Smooth muscle cell (in vitro differentiated cells): ENCODE measurements around the gene NT5DC2. TPM values are rescaled to one million over a fixed set of nuclear protein-coding genes. Genes with fewer than 3 reads are reported as not detected.

Source experiments
- DNase-seq: peaks from one replicate; lab custom pipeline; 2025; ENCODE audit not compliant: unreplicated experiment; lab: John Stamatoyannopoulos, UW
- H2AFZ ChIP-seq: fragments of 200-600 bp; sonication (generic); 2 replicates; pipeline ENCODE4 v1.6.0; 2016; ENCODE audit warnings: antibody characterized with exemption, low read depth, mild to moderate bottlenecking
- H3F3A ChIP-seq: fragments of 200-600 bp; sonication (generic); 2 replicates; pipeline ENCODE4 v1.6.0; 2017; ENCODE audit warnings: antibody characterized with exemption, low read depth
- H3K27ac ChIP-seq: fragments of 200-600 bp; sonication (generic); 2 replicates; pipeline ENCODE4 v1.5.1; 2016; ENCODE audit warnings: low read depth, mild to moderate bottlenecking
- H3K27me3 ChIP-seq: fragments of 200-600 bp; sonication (generic); 2 replicates; pipeline ENCODE4 v1.6.1; 2016; ENCODE audit warnings: low read depth, mild to moderate bottlenecking
- H3K36me3 ChIP-seq: fragments of 200-600 bp; sonication (generic); 2 replicates; pipeline ENCODE4 v1.5.1; 2016; ENCODE audit warnings: low read depth
- H3K4me1 ChIP-seq: fragments of 200-600 bp; sonication (generic); 2 replicates; pipeline ENCODE4 v1.5.1; 2016; ENCODE audit warnings: low read depth
- H3K4me2 ChIP-seq: fragments of 200-600 bp; sonication (generic); 2 replicates; pipeline ENCODE4 v1.6.0; 2016; ENCODE audit warnings: mild to moderate bottlenecking
- H3K4me3 ChIP-seq: fragments of 200-600 bp; sonication (generic); 2 replicates; pipeline ENCODE4 v1.5.1; 2016; ENCODE audit warnings: mild to moderate bottlenecking
- H3K79me2 ChIP-seq: fragments of 200-600 bp; sonication (generic); 2 replicates; pipeline ENCODE4 v1.6.0; 2016; ENCODE audit warnings: low read depth, mild to moderate bottlenecking
- H3K9ac ChIP-seq: fragments of 200-600 bp; sonication (generic); 2 replicates; pipeline ENCODE4 v1.6.0; 2016; ENCODE audit warnings: low read depth
- H3K9me3 ChIP-seq: fragments of 200-600 bp; sonication (generic); replicated peaks from 2 replicates; pipeline ENCODE4 v1.5.1; 2016; ENCODE audit warnings: low read depth
- H4K20me1 ChIP-seq: fragments of 200-600 bp; sonication (generic); 2 replicates; pipeline ENCODE4 v1.6.0; 2016; ENCODE audit warnings: low read depth
- WGBS: methylation state at CpG from one replicate; pipeline ENCODE4 v1.1.7; 2016; ENCODE audit warnings: low lambda C conversion rate; 5-methylcytosine and 5-hydroxymethylcytosine counted together
- polyA plus RNA-seq: library from polyadenylated mRNA; unstranded; fragments of >200 nt; fragmentation: Nextera tagmentation; extraction: Ambion mirVana; gene quantifications from 2 replicates; pipeline ENCODE4 v1.2.1, GENCODE V29; 2016
- total RNA-seq: library from RNA; depleted of rRNA; stranded (reverse); fragments of >200 nt; gene quantifications from 2 replicates; pipeline ENCODE4 v1.2.3, GENCODE V29; 2014
- TF ChIP-seq, protein P1 (sequence below): fragments of 200-600 bp; sonication (generic); IDR thresholded peaks from 2 replicates; pipeline ENCODE4 v1.5.1; 2017; ENCODE audit warnings: borderline replicate concordance, mild to moderate bottlenecking, antibody characterized with exemption; ENCODE audit not compliant: insufficient read depth, poor library complexity, severe bottlenecking

The NT5DC2 gene
- total and polyA plus RNA-seq, 2 experiments from 2014 or later = 156 to 248 TPM

DNA sequence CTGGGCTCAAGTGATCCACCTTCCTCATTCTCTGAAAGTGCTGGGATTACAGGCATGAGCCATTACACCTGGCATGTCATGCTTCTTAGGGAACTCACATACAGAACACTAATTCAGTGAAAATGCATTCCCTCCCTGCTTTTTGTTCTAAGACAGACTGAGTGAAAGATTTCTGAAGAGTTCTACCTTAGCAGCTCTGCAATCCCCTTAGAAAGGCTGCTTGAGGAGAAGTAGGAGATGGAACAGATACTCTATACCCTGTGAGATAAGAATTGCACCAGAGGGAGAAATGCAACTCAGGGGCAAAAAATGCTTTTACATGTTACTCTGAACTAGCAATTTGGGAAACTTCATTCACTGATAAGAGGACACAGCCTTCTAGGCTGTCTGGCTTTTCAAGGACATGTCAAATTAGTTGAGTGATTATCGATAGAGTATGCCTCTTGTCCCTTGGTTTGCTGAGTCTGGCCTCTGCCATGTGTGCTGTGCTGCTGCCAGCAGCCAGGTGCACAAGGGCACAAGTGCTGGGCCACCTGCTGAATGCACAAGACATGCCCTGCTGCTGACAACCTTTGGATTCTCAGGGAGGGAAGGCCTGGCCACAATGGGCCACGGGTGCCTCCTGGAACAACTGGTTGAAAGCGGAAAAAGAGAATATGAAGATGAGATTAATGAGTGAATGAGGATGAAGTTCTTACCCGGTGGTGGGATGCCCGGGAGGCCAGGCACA is 20.5 kb upstream of the NT5DC2 start:
- peaks cover 4% of the 10 kb centered on the region for H3K36me3 ChIP-seq
- no peak overlapping the region for H3K9ac ChIP-seq
- no peaks in the 10 kb centered on the region for H3K27me3 ChIP-seq
- no peaks in the 10 kb centered on the region for H3F3A ChIP-seq
- H3K9me3 ChIP-seq = no peaks in the 10 kb centered on the region
- TF ChIP-seq, protein P1, sequence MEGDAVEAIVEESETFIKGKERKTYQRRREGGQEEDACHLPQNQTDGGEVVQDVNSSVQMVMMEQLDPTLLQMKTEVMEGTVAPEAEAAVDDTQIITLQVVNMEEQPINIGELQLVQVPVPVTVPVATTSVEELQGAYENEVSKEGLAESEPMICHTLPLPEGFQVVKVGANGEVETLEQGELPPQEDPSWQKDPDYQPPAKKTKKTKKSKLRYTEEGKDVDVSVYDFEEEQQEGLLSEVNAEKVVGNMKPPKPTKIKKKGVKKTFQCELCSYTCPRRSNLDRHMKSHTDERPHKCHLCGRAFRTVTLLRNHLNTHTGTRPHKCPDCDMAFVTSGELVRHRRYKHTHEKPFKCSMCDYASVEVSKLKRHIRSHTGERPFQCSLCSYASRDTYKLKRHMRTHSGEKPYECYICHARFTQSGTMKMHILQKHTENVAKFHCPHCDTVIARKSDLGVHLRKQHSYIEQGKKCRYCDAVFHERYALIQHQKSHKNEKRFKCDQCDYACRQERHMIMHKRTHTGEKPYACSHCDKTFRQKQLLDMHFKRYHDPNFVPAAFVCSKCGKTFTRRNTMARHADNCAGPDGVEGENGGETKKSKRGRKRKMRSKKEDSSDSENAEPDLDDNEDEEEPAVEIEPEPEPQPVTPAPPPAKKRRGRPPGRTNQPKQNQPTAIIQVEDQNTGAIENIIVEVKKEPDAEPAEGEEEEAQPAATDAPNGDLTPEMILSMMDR = no peak
- H4K20me1 ChIP-seq = peaks cover 43% of the 10 kb centered on the region
- no peaks in the 10 kb centered on the region for H3K4me1 ChIP-seq
- H2AFZ ChIP-seq = no peak overlapping the region
- DNase-seq = no peak
- H3K79me2 ChIP-seq = no peaks in the 10 kb centered on the region
- 94% methylated on average over 5 of the region's 5 CpGs for WGBS
- no peak overlapping the region for H3K27ac ChIP-seq
- no peak overlapping the region for H3K4me3 ChIP-seq
- H3K4me2 ChIP-seq = no peak overlapping the region

DNA sequence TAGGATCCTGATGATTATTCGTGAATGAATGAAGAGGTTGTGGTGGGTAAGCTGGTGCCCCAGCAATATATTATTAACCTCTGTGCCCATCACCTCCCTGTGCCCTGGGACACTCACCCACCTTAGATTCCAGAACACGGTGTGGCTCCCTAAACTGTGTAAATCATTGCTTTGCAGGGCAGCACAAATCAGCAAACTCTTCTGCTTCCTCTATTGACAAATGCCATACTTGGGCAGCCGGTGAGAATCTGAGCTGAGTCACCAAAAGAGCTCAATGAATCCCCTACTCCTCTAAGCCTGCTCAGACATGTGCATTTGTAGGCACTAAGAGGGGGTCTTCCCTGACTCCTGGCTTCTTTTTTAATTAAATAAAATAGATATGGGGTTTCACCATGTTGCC is 18.4 kb upstream of the NT5DC2 start:
- TF ChIP-seq, protein P1 = no peak
- no peak overlapping the region for H3K4me3 ChIP-seq
- no peaks in the 10 kb centered on the region for H3K9me3 ChIP-seq
- H3K9ac ChIP-seq = no peak overlapping the region
- no peak overlapping the region for H3K27ac ChIP-seq
- no peaks in the 10 kb centered on the region for H3K27me3 ChIP-seq
- H3K36me3 ChIP-seq = peaks cover 19% of the 10 kb centered on the region
- no peaks in the 10 kb centered on the region for H3K4me1 ChIP-seq
- H4K20me1 ChIP-seq = peaks cover 45% of the 10 kb centered on the region
- DNase-seq = no peak
- WGBS = 79% methylated on average over 3 of the region's 3 CpGs
- no peaks in the 10 kb centered on the region for H3F3A ChIP-seq
- H3K4me2 ChIP-seq = no peak overlapping the region
- H2AFZ ChIP-seq = no peak overlapping the region
- H3K79me2 ChIP-seq = peaks cover 3% of the 10 kb centered on the region

GRCh38 chr3:52551118-52551517 is 17.5 kb upstream of the NT5DC2 start:
- TF ChIP-seq, protein P1 = no peak
- H3K9me3 ChIP-seq = no peaks in the 10 kb centered on the region
- H4K20me1 ChIP-seq = peaks cover 43% of the 10 kb centered on the region

DNA sequence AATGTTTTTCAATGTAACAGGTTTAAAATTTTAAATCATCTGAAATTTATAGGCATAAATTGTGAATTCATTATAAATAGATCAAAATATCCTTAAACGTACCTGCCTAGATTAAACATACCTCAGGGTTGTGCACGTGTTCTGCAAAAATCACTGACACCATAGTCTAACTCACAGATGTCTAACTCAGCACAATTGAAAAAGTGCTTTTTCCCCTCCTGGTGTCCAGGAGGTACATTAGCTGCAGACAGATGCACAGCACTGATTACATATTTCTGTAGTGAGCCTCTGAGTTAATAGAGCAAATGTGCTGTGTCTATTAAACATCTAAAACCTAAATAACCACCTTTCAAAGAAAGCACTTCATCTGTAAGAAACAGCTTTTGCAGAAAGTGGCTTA is 13.5 kb upstream of the NT5DC2 start:
- H4K20me1 ChIP-seq = peaks cover 25% of the 10 kb centered on the region
- no peak overlapping the region for H3K9ac ChIP-seq
- no peaks in the 10 kb centered on the region for H3K9me3 ChIP-seq
- no peak overlapping the region for H2AFZ ChIP-seq
- H3K79me2 ChIP-seq = peaks cover 4% of the 10 kb centered on the region
- TF ChIP-seq, protein P1 = no peak
- no peaks in the 10 kb centered on the region for H3F3A ChIP-seq
- H3K27ac ChIP-seq = no peak overlapping the region
- DNase-seq = no peak
- H3K4me1 ChIP-seq = no peaks in the 10 kb centered on the region
- 91% methylated on average over 2 of the region's 2 CpGs for WGBS
- no peaks in the 10 kb centered on the region for H3K27me3 ChIP-seq
- peaks cover 19% of the 10 kb centered on the region for H3K36me3 ChIP-seq
- H3K4me2 ChIP-seq = no peak overlapping the region
- H3K4me3 ChIP-seq = no peak overlapping the region

More at GRCh38 chr3:52551118-52551517, 17.5 kb upstream of the NT5DC2 start:
- no peak overlapping the region for H3K9ac ChIP-seq
- H3K4me3 ChIP-seq = no peak overlapping the region
- H3F3A ChIP-seq = no peaks in the 10 kb centered on the region
- H3K36me3 ChIP-seq = peaks cover 19% of the 10 kb centered on the region
- no peaks in the 10 kb centered on the region for H3K27me3 ChIP-seq
- H3K4me2 ChIP-seq = no peak overlapping the region
- peaks cover 3% of the 10 kb centered on the region for H3K79me2 ChIP-seq
- no peak overlapping the region for H3K27ac ChIP-seq
- no peaks in the 10 kb centered on the region for H3K4me1 ChIP-seq
- H2AFZ ChIP-seq = no peak overlapping the region
- DNase-seq = no peak
